ENCODE data around the gene CPED1.

DNA sequence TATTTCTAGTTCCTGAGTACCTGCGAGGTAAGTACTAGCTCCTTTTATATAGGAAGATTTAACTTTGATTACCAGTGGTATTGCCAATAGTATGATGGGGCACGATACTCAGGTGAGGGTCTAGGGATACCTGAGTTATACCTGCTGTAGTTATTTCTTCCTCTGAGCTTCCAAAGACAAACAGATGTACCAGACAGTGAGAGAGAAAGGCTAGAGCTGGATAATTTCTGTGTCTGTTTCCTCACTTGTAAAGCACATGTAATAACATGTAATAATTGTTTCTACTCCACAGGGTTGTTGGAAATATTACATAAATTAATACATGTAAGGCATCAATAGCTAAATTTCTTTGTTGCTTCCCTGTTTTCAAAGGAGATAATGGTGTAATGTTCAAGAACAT lies 53.7 kb downstream of the CPED1 start:
- TF ChIP-seq, protein P1, sequence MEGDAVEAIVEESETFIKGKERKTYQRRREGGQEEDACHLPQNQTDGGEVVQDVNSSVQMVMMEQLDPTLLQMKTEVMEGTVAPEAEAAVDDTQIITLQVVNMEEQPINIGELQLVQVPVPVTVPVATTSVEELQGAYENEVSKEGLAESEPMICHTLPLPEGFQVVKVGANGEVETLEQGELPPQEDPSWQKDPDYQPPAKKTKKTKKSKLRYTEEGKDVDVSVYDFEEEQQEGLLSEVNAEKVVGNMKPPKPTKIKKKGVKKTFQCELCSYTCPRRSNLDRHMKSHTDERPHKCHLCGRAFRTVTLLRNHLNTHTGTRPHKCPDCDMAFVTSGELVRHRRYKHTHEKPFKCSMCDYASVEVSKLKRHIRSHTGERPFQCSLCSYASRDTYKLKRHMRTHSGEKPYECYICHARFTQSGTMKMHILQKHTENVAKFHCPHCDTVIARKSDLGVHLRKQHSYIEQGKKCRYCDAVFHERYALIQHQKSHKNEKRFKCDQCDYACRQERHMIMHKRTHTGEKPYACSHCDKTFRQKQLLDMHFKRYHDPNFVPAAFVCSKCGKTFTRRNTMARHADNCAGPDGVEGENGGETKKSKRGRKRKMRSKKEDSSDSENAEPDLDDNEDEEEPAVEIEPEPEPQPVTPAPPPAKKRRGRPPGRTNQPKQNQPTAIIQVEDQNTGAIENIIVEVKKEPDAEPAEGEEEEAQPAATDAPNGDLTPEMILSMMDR (IDR thresholded peaks at IDR 0.05) = no peak
- no peak for TF ChIP-seq POLR2AphosphoS5 (IDR thresholded peaks at IDR 0.05)
- TF ChIP-seq POLR2A (IDR thresholded peaks at IDR 0.05) = no peak
- no peak for TF ChIP-seq EP300 (IDR thresholded peaks at IDR 0.05; ENCODE audit: low read depth)

Data from transverse colon (tissue), 4 donors.